ENCODE measurements around the gene APLF. TPM values are rescaled to one million over a fixed set of nuclear protein-coding genes. Genes with fewer than 3 reads are reported as not detected.

APLF gene
- polyA plus RNA-seq, 1 experiment, result 3.6 TPM

DNA sequence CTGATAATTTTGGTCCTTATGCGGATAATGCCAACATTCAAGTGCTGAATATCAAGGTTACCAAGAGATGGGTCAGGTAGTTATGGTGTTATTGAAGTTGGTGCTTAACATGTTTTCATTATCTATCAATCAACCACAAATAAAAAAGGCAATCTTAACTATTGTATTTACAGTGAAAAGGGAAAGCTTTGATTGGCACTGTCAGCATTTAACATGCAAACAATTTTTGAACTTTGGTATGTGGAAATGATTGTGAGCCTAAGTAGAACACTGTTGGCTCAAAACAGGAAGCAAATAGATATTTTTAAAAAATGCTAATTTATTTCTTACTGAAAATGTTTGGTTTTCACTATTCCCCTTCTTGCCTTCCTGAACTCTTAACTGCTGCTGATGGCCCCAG is 21.9 kb downstream of the APLF start:
- H3K27ac ChIP-seq (ENCODE audit: low read depth, low read length), result no peak overlapping the region
- no peak overlapping the region for H3K4me3 ChIP-seq (ENCODE audit: low read depth, low read length)
- no peaks in the 10 kb centered on the region for H3K27me3 ChIP-seq (ENCODE audit: control insufficient read depth, insufficient read depth, low read length)
- ChIA-PET CTCF (interaction anchor here (0.6 to 7.2 kb wide), 6 partner anchors 11 to 262 kb away, joined by 3 to 86 read pairs (median 10); no protein-coding TSS in a partner anchor), POLR2A (no interaction called here)
- no peaks in the 10 kb centered on the region for H3K9me3 ChIP-seq (ENCODE audit: control insufficient read depth, insufficient read depth, low read length)
- no peak for DNase-seq (ENCODE audit: low read depth, low spot score)
- TF ChIP-seq, protein P1, sequence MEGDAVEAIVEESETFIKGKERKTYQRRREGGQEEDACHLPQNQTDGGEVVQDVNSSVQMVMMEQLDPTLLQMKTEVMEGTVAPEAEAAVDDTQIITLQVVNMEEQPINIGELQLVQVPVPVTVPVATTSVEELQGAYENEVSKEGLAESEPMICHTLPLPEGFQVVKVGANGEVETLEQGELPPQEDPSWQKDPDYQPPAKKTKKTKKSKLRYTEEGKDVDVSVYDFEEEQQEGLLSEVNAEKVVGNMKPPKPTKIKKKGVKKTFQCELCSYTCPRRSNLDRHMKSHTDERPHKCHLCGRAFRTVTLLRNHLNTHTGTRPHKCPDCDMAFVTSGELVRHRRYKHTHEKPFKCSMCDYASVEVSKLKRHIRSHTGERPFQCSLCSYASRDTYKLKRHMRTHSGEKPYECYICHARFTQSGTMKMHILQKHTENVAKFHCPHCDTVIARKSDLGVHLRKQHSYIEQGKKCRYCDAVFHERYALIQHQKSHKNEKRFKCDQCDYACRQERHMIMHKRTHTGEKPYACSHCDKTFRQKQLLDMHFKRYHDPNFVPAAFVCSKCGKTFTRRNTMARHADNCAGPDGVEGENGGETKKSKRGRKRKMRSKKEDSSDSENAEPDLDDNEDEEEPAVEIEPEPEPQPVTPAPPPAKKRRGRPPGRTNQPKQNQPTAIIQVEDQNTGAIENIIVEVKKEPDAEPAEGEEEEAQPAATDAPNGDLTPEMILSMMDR (IDR thresholded peaks at IDR 0.05; ENCODE audit: low read depth, low read length), result no peak

DNA sequence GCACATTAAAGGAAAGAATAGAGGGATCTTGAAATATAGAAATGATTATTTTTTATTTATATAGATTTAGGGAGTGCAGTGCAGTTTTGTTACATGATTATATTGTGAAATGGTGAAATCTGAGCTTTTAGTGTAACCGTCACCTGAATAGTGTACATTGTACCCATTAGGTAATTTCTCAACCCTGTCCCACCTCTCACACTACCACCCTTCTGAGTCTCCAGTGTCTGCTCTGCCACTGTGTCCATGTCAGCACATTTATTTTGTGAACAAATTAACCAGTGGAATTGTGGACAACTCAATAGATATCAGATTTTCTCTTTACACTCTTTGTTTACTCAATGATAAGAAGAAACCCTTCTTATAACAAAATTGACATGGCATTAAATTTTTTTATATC is 24.2 kb downstream of the APLF start:
- Histone ChIP-seq H3K27me3 (ENCODE audit: control insufficient read depth, insufficient read depth, low read length) (no peaks in the 10 kb centered on the region), H3K9me3 (ENCODE audit: control insufficient read depth, insufficient read depth, low read length) (no peaks in the 10 kb centered on the region; the same call in 1 of the 2 replicates), H3K4me3 (ENCODE audit: low read depth, low read length) (no peak overlapping the region), H3K27ac (ENCODE audit: low read depth, low read length) (no peak overlapping the region)
- CTCF ChIA-PET, result no interaction called here
- TF ChIP-seq, protein P1 (IDR thresholded peaks at IDR 0.05; ENCODE audit: low read depth, low read length), result no peak
- no peak for DNase-seq (ENCODE audit: low read depth, low spot score)
- POLR2A ChIA-PET, result no interaction called here

DNA sequence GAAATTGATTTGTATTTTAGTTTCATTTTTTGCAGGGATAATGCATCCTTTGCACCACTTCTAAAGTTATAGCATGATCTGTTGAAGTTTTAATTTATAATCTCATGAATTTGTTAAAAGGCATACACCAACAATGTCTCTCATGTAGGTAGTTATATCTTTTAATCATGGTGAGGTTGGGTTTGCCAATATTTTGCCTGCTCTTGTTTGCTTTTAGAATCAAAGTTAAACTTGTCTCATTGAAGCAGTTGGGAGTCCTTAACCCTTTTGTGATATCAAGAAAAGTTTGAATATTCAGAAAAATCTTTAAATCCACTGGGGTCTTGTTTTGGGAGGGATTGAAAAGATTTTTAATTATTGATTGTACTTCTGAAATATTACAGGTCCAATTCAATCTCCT is 31.7 kb downstream of the APLF start:
- ChIA-PET POLR2A (no interaction called here), CTCF (interaction anchor here (1.9 kb wide), 1 partner anchor 11 kb away, joined by 14 read pairs; no protein-coding TSS in a partner anchor)
- no peak overlapping the region for H3K4me3 ChIP-seq (ENCODE audit: low read depth, low read length)
- H3K9me3 ChIP-seq (ENCODE audit: control insufficient read depth, insufficient read depth, low read length), result no peaks in the 10 kb centered on the region; the same call in 1 of the 2 replicates
- TF ChIP-seq, protein P1 (IDR thresholded peaks at IDR 0.05; ENCODE audit: low read depth, low read length), result no peak
- no peaks in the 10 kb centered on the region for H3K27me3 ChIP-seq (ENCODE audit: control insufficient read depth, insufficient read depth, low read length)
- DNase-seq (ENCODE audit: low read depth, low spot score), result no peak
- H3K27ac ChIP-seq (ENCODE audit: low read depth, low read length), result no peak overlapping the region

DNA sequence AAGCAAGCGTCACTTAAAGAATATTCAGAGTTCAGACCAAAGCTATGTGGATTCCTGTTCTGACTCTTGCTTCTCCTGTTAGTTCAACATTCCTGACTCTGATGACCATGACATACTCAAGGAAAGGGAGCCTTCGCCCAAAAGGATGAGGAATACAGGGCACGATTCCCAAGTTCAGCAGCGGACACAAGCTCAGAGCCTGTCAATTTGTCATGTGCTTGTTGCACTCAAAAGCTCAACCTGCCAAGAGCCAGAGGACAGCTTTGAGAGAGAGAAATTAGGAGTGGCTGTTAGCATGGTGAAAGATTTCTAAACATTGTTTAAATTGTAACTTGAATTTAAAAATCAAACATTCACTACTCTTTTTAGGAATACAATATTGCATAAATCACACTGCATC is 33.3 kb downstream of the APLF start:
- no peak overlapping the region for H3K27ac ChIP-seq (ENCODE audit: low read depth, low read length)
- CTCF ChIA-PET, result interaction anchor here (2.3 kb wide), 1 partner anchor 13 kb away, joined by 11 read pairs; no protein-coding TSS in a partner anchor
- TF ChIP-seq, protein P1 (IDR thresholded peaks at IDR 0.05; ENCODE audit: low read depth, low read length), result no peak
- H3K27me3 ChIP-seq (ENCODE audit: control insufficient read depth, insufficient read depth, low read length), result no peaks in the 10 kb centered on the region
- H3K4me3 ChIP-seq (ENCODE audit: low read depth, low read length), result no peak overlapping the region
- POLR2A ChIA-PET, result no interaction called here
- no peak for DNase-seq (ENCODE audit: low read depth, low spot score)
- no peaks in the 10 kb centered on the region; the same call in 1 of the 2 replicates for H3K9me3 ChIP-seq (ENCODE audit: control insufficient read depth, insufficient read depth, low read length)

DNA sequence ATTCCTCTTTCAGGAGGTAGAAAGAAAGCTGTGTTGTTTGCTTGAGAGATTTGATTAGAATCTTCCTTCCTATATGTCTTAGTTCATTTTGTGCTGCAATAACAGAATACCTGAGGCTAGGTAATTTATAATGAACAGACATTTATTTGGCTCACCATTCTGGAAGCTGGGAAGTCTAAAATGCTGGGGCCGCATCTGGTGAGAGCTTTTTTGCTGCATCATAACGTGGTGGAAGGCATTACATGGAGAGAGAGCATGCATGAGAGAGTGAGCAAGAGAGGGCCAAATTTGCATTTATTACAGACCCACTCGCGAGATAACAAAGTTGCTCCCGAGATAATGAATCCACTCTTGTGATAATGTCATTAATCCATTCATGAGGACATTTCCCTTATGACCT is 34.4 kb downstream of the APLF start:
- no peaks in the 10 kb centered on the region for H3K27me3 ChIP-seq (ENCODE audit: control insufficient read depth, insufficient read depth, low read length)
- no peak overlapping the region for H3K27ac ChIP-seq (ENCODE audit: low read depth, low read length)
- TF ChIP-seq, protein P1 (IDR thresholded peaks at IDR 0.05; ENCODE audit: low read depth, low read length), result no peak
- ChIA-PET POLR2A (no interaction called here), CTCF (interaction anchor here (2.3 kb wide), 1 partner anchor 14 kb away, joined by 11 read pairs; no protein-coding TSS in a partner anchor)
- no peak for DNase-seq (ENCODE audit: low read depth, low spot score)
- no peak overlapping the region for H3K4me3 ChIP-seq (ENCODE audit: low read depth, low read length)
- H3K9me3 ChIP-seq (ENCODE audit: control insufficient read depth, insufficient read depth, low read length), result no peaks in the 10 kb centered on the region
